Measurements from ENCODE around the gene MSRB3.

GRCh38 chr12:65389436-65389835 is 111.0 kb downstream of the MSRB3 start:
- TF ChIP-seq CTCF (optimal IDR thresholded peaks at IDR 0.05 in 1 of 3, IDR thresholded peaks at IDR 0.05 in 1 of 3, conservative IDR thresholded peaks at IDR 0.05 in 1 of 3; ENCODE audit: extremely low read depth in 1 of 3, insufficient read depth in 2 of 3, low read length in 3 of 3): no peak
- TF ChIP-seq EZH2 (IDR thresholded peaks at IDR 0.05; ENCODE audit: low read length): no peak
